IPS-NIHi7 (cell line): ENCODE data around the gene TMEM59.

Experiments used
- DNase-seq: peaks from one replicate; pipeline ENCODE4 v3.0.0; 2012; ENCODE audit warnings: mixed read lengths; ENCODE audit errors: extremely low spot score

The TMEM59 gene

DNA sequence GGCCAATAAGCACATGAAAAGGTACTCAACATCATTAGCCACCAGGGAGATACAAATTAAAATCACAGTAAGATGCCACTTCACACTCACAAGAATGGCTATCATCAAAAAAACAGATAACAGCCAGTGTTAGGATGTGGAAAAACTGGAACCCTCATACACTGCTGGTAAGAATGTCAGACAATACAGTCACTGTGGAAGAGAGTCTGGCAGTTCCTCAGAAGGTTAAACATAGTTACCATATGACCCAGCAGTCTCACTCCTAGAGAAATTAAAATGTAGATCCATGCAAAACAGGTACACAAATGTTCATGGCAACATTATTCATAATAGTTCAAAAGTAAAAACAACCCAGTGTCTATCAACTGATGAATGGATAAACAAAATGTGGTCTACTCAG, 68.3 kb downstream of the TMEM59 start:
- DNase-seq: no peak

DNA sequence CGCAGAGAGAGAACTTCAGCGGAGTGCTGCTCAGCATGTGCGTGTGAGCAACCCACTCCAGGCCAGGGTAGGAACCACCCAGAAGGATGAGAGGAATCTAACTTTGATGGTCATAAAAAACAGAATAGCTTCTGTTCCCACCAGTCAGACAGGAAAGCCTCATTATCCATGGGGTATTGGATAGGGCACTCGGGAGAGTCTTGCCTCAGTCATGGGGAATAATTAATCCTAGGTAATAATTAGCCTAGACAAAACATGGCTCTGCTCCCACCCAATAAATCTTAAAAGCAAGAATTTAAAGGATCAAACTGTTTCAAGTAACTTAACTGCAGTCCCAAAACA, 70.3 kb downstream of the TMEM59 start:
- no peak for DNase-seq

DNA sequence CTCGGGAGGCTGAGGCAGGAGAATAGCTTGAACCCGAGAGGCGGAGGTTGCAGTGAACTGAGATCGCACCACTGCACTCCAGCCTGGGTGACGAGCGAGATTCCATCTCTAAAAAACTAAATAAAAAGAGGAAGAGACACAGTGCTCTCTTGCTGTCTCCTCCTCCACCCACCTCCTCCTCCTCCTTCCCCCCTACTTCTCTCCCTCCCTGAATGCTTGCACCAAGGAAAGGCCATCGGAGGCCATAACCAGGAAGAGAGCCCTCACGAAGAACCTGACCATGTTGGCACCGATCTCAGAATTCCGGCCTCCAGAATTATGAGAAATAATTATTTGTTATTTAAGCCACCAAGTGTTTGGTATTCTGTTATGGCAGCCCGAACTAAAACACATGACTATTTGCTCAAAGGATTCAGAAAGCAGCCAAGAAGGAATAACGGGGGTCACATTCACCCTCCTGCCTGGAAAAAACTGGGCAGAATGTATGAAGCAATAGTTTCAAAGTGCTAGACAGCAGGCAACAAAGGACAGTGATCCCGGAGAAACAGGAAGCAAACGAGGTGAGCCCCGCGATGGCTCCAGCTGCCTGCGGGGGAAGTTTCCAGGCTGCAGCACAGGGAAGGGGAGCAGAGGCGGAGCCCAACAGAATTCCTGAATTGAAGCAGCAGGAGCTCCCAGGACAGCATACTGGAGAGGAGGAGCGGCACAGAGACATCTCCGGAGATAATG, 70.8 kb downstream of the TMEM59 start:
- peak; percentile 91 for DNase-seq

DNA sequence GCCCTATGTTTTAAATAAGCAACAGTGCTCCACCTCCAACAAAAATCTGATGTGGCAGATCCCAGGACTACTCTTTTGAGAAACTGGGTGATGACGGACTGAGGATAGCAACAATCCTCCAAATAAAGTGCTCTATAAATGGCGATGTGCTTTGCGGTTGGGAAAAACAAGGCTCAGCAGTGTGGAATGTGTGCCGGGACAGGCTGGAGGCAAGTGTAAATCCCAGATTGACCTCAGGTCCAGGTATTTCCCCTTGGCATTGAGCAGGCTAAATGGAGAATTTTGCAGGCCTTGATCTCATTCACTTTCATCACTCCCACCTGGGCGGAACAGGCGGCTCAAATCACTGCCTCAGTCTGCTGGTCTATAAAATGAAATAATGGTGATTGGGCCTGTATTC, 71.8 kb downstream of the TMEM59 start:
- DNase-seq: no peak

DNA sequence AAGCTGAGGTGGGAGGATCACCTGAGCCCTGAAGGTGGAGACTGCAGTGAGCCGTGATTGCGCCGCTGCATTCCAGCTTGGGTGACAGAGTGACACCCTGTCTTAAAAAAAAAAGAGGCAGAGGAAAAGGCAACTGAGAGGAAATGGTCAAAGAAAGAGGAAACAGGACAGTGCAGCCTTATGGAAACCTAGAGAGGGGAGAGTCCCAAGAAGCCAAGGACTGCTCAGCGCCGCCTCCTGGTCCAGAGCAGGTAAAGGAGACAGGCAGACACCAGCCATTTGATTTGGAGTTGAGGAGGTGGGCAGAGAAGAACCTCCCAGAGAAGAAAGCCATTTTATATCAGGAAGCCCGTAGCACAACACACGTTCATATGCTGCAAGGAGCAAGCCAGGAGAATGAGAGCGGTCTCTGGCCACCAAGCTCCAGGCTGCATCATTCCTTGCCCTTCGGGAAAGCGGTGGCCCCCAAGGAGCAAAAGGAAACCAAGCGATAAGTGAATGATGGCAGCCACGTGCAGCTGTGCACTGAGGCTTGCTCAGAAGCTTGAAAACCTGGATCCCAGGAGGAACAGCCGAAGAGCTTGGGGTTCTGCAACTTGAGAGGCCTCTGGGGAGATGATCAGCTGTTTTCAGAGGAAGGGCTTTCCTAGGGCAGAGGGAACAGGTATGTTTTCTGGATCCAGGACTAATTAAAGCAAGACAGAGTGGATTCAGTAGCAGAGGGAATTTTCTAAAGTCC, 73.1 kb downstream of the TMEM59 start:
- DNase-seq: peak; percentile 60
